ENCODE measurements around the gene GRIP2.

DNA sequence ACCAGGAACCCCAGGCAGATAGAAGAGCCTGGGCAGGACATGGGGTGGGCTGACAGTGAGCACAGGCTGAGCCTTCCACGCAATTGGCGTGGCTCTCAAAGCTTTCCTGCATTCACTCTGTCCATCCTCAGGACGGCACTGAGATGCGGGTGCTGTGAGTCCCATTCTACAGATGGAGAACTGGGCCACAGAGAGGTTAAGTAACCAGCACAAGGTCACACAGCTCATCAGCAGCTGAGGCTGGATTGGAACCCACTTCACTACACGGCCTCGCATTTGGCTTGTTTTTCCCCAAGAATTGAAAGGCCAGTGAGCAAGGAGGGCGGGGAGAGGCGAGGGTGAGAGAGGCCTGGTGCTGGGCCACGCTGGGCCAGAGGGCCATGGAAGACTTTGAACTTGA lies 36.0 kb upstream of the GRIP2 start:
- TF ChIP-seq, protein P1, sequence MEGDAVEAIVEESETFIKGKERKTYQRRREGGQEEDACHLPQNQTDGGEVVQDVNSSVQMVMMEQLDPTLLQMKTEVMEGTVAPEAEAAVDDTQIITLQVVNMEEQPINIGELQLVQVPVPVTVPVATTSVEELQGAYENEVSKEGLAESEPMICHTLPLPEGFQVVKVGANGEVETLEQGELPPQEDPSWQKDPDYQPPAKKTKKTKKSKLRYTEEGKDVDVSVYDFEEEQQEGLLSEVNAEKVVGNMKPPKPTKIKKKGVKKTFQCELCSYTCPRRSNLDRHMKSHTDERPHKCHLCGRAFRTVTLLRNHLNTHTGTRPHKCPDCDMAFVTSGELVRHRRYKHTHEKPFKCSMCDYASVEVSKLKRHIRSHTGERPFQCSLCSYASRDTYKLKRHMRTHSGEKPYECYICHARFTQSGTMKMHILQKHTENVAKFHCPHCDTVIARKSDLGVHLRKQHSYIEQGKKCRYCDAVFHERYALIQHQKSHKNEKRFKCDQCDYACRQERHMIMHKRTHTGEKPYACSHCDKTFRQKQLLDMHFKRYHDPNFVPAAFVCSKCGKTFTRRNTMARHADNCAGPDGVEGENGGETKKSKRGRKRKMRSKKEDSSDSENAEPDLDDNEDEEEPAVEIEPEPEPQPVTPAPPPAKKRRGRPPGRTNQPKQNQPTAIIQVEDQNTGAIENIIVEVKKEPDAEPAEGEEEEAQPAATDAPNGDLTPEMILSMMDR (IDR thresholded peaks at IDR 0.05; ENCODE audit: low read length) = no peak
- TF ChIP-seq EZH2 (optimal IDR thresholded peaks at IDR 0.05; ENCODE audit: low read depth, low read length) (no peak), EZH2phosphoT487 (IDR thresholded peaks at IDR 0.05; ENCODE audit: low read length) (no peak)
